ENCODE results near the gene TGM3.

- no peak for TF ChIP-seq EZH2 (IDR thresholded peaks at IDR 0.05; ENCODE audit: low read depth)
- TF ChIP-seq CTCF (conservative IDR thresholded peaks at IDR 0.05): no peak
Measured at GRCh38 chr20:2279253-2279779, 16.5 kb upstream of the TGM3 start.
